Naive thymus-derived CD4-positive, alpha-beta T cell (primary cell): ENCODE data around the gene MLLT10. TPM values are rescaled to one million over a fixed set of nuclear protein-coding genes. Genes with fewer than 3 reads are reported as not detected.

ENCODE experiments used
- ATAC-seq: fragments of 150-1000 bp; cut with Tn5 transposase; 2 replicates; pipeline ENCODE4 v1.10.0; 2021; ENCODE audit warnings: mild to moderate bottlenecking, moderate library complexity
- CTCF ChIA-PET: fragments of 350-600 bp; sonication (Branson Sonifier 250); formaldehyde crosslinking; loops from one replicate; lab custom pipeline; 2021; ENCODE audit warnings: antibody characterized with exemption; lab: Charles Lee
- POLR2A ChIA-PET: fragments of 350-600 bp; sonication (Branson Sonifier 250); formaldehyde crosslinking; loops from one replicate; lab custom pipeline; 2021; ENCODE audit warnings: antibody characterized with exemption, inconsistent platforms; lab: Charles Lee
- DNase-seq, 9 donors: peaks; one replicate each; pipeline versions ENCODE4 v3.0.0 to v3.0.0-alpha.2; 2020 to 2022; ENCODE audit warnings: mixed read lengths in 1 of 9
- H3K27ac ChIP-seq: one replicate; pipeline ENCODE4 v1.7.0; 2013; ENCODE audit warnings: mild to moderate bottlenecking, low read depth, low read length, moderate library complexity
- H3K27me3 ChIP-seq, 2 donors: one replicate each; pipeline ENCODE4 v1.7.0; 2013; ENCODE audit warnings: low read length in 2 of 2, mild to moderate bottlenecking in 2 of 2, moderate library complexity in 2 of 2; ENCODE audit not compliant: control insufficient read depth in 2 of 2, insufficient read depth in 2 of 2
- H3K36me3 ChIP-seq, 3 experiments: 1 replicate in 2 of 3; 2 replicates in 1 of 3; pipeline ENCODE4 v1.7.0; 2013; ENCODE audit warnings: low read length in 3 of 3, mild to moderate bottlenecking in 3 of 3, moderate library complexity in 1 of 3; ENCODE audit not compliant: insufficient read depth in 3 of 3, control insufficient read depth in 2 of 3
- H3K4me1 ChIP-seq, 2 donors: one replicate each; pipeline ENCODE4 v1.7.0; 2013; ENCODE audit warnings: low read length in 2 of 2, mild to moderate bottlenecking in 2 of 2, moderate library complexity in 1 of 2; ENCODE audit not compliant: control insufficient read depth in 2 of 2, insufficient read depth in 2 of 2
- H3K4me3 ChIP-seq: 2 replicates; pipeline ENCODE4 v1.7.0; 2013; ENCODE audit warnings: mild to moderate bottlenecking, low read length
- H3K9me3 ChIP-seq, 3 experiments: 1 replicate in 2 of 3; 2 replicates in 1 of 3; pipeline ENCODE4 v1.7.0; 2013; ENCODE audit warnings: low read length in 3 of 3; ENCODE audit not compliant: control insufficient read depth in 2 of 3
- H3K27ac Mint-ChIP-seq, 9 donors: one replicate each; pipeline ENCODE4 v1.8.0; 2020 to 2022; ENCODE audit warnings: mixed read lengths in 9 of 9, mild to moderate bottlenecking in 8 of 9, moderate library complexity in 5 of 9, inconsistent platforms in 2 of 9
- H3K27me3 Mint-ChIP-seq, 5 donors: one replicate each; pipeline ENCODE4 v1.8.0; 2021 to 2022; ENCODE audit warnings: mixed read lengths in 5 of 5, mild to moderate bottlenecking in 1 of 5
- H3K36me3 Mint-ChIP-seq, 5 donors: one replicate each; pipeline ENCODE4 v1.8.0; 2020 to 2022; ENCODE audit warnings: mixed read lengths in 5 of 5, mild to moderate bottlenecking in 3 of 5, inconsistent platforms in 1 of 5
- H3K4me1 Mint-ChIP-seq, 7 donors: one replicate each; pipeline ENCODE4 v1.8.0; 2020 to 2022; ENCODE audit warnings: mixed read lengths in 7 of 7, mild to moderate bottlenecking in 3 of 7, inconsistent platforms in 1 of 7
- H3K4me3 Mint-ChIP-seq, 10 donors: one replicate each; pipeline ENCODE4 v1.8.0; 2020 to 2022; ENCODE audit warnings: mild to moderate bottlenecking in 10 of 10, mixed read lengths in 10 of 10, moderate library complexity in 6 of 10, inconsistent platforms in 2 of 10
- H3K9me3 Mint-ChIP-seq, 11 donors: one replicate each; pipeline ENCODE4 v1.8.0; 2020 to 2022; ENCODE audit warnings: mixed read lengths in 11 of 11, mild to moderate bottlenecking in 4 of 11, inconsistent platforms in 1 of 11, moderate library complexity in 1 of 11
- intact Hi-C, 2 donors: fragments of 100-400 bp; cut with micrococcal nuclease; formaldehyde crosslinking; loops; one replicate each; pipeline ENCODE4 v1.15.1; 2023
- polyA plus RNA-seq, 2 donors: library from polyadenylated mRNA; unstranded; fragments of 300-500 nt; fragmentation: Illumina TruSeq; gene quantifications; one replicate each; pipeline ENCODE4 v1.2.3, GENCODE V29; 2021
- total RNA-seq, 6 experiments: library from RNA in 5 of 6; stranded (reverse) in 5 of 6; gene quantifications; 1 replicate in 5 of 6; 2 replicates in 1 of 6; pipeline ENCODE4 v1.2.3 and lab custom pipeline; 2021 to 2026

The MLLT10 gene
- total and polyA plus RNA-seq, 7 experiments from 2014 or later: 6.0 to 74.2 (median 61.2) TPM

DNA sequence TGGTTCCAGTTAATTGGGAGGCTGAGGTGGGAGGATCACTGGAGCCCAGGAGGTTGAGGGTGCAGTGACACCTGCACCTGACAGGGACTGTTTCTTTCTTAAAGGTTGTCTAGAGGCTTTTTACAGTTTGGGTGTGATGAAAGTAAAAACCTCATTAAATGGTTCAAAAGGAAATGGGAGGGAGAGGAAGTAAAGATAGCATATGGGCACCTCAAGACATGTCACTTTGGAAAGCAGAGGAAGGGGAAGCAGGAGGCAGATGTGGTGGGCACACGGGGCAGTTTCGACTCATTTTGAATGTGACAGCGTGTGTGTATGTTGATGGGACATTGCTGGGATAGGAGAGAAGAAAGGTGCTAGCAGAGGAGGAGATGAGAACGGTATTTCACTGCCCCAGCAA lies 203.1 kb downstream of the MLLT10 start:
- H3K27me3 ChIP-seq: no peaks in the 10 kb centered on the region
- DNase-seq (peak in 3 of 9 donors; percentile 23 to 32 (median 24)), ATAC-seq (no peak)
- ChIA-PET POLR2A (no interaction called here), CTCF (interaction anchor here (0.6 kb wide), 1 partner anchor 9 kb away, joined by 4 read pairs; no protein-coding TSS in a partner anchor)
- peaks cover 0 to 9% (median 1%) of the 10 kb centered on the region in 3 experiments for H3K36me3 ChIP-seq
- Mint-ChIP-seq H3K27me3 (no peaks in the 10 kb centered on the region), H3K4me3 (peak overlapping the region in 9 of 10 donors; percentile 1 to 43 (median 17)), H3K4me1 (peaks cover 32 to 68% (median 65%) of the 10 kb centered on the region in 7 donors), H3K36me3 (peaks cover 12 to 45% (median 25%) of the 10 kb centered on the region in 5 donors), H3K9me3 (no peaks in the 10 kb centered on the region), H3K27ac (peak overlapping the region; percentile 30 to 92 (median 86))
- H3K4me1 ChIP-seq: peaks cover 12 to 54% of the 10 kb centered on the region in 2 donors
- intact Hi-C loops: loop anchor here in 1 of 2 donors (10.0 kb wide), 1 partner anchor 202 kb away; the partner anchor contains the start of gene MLLT10
- no peaks in the 10 kb centered on the region for H3K9me3 ChIP-seq
- no peak overlapping the region for H3K4me3 ChIP-seq
- peak overlapping the region; percentile 41 for H3K27ac ChIP-seq

DNA sequence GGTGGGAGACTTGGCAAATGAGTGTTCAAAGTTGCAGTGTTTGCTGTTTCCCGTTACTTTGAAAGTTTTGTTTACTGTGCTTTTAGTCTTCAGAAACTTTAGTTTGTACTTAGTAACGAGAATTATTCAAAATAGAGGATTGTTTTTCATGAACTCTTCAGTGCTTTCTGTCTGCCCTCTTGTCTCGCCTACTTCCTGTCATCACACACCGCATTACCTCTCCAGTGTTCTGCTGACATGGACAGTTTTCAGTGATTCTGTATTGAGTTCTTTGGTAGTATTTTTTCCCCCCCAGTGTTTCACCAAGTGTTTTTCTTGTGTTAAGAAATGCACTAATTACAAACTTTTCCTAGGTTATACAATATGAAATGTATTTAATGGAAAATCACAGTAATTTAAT lies 207.0 kb downstream of the MLLT10 start:
- Mint-ChIP-seq H3K27ac (peak overlapping the region; percentile 76 to 98 (median 92)), H3K4me1 (peaks cover 31 to 69% (median 60%) of the 10 kb centered on the region in 7 donors), H3K9me3 (no peaks in the 10 kb centered on the region), H3K27me3 (no peaks in the 10 kb centered on the region), H3K4me3 (peak overlapping the region in 9 of 10 donors; percentile 12 to 73 (median 65)), H3K36me3 (peaks cover 11 to 45% (median 32%) of the 10 kb centered on the region in 5 donors)
- H3K4me3 ChIP-seq: no peak overlapping the region
- DNase-seq (peak in 7 of 9 donors; percentile 59 to 84 (median 78)), ATAC-seq (peak; percentile 93)
- ChIA-PET POLR2A (interaction anchor here (1.0 kb wide), 1 partner anchor 85 kb away, joined by 3 read pairs; no protein-coding TSS in a partner anchor), CTCF (interaction anchor here (0.6 kb wide), 1 partner anchor 206 kb away, joined by 3 read pairs; no protein-coding TSS in a partner anchor)
- H3K27ac ChIP-seq: peak overlapping the region; percentile 70
- no peaks in the 10 kb centered on the region for H3K9me3 ChIP-seq
- intact Hi-C loops: loop anchor here (1.0 to 10.0 kb wide), 7 partner anchors 9 to 212 kb away; no protein-coding TSS in a partner anchor
- H3K4me1 ChIP-seq: peaks cover 14 to 55% of the 10 kb centered on the region in 2 donors
- H3K36me3 ChIP-seq: peaks cover 0 to 12% (median 4%) of the 10 kb centered on the region in 3 experiments
- no peaks in the 10 kb centered on the region for H3K27me3 ChIP-seq

DNA sequence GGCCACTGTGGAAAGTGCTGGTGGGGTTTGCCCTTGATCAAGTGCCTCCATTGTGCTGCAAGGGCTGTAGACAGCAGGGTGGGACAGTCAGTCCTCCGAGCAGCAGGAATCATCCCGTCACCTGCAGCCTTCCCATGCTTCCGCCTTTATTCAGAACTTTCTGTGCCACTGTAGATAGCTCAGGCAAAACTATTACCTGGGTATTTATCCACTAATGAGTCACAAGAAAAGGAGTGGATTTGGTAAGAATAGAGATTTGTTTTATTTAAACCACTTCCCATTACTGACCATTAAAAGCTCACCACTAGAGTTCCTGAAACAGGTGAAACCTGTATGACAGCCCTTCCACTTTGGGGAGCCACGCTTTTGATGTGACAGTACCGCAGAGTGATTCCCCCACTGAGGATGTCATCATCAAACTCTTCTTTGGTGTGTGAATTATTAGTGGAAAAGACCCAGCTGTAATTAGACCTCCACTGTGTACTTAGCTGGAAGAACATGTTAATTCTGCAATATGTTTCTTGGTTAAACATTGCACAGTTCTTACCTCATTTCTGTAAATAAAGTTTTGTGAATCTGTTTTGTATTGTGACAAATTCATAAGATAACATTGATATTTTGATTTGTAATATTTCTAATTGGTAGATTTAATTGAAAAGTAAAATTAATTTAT lies 208.8 kb downstream of the MLLT10 start:
- Histone ChIP-seq H3K36me3 (peaks cover 0 to 12% (median 4%) of the 10 kb centered on the region in 3 experiments), H3K27me3 (no peaks in the 10 kb centered on the region), H3K4me3 (no peak overlapping the region), H3K9me3 (no peaks in the 10 kb centered on the region), H3K4me1 (peaks cover 17 to 44% of the 10 kb centered on the region in 2 donors), H3K27ac (no peak overlapping the region)
- peaks cover 10 to 35% (median 32%) of the 10 kb centered on the region in 5 donors for H3K36me3 Mint-ChIP-seq
- ATAC-seq (no peak), DNase-seq (no peak)
- no peaks in the 10 kb centered on the region for H3K27me3 Mint-ChIP-seq
- no peaks in the 10 kb centered on the region for H3K9me3 Mint-ChIP-seq
- H3K27ac Mint-ChIP-seq: peak overlapping the region in 8 of 9 donors; percentile 33 to 92 (median 74)
- POLR2A ChIA-PET: no interaction called here
- CTCF ChIA-PET: interaction anchor here (0.6 to 0.9 kb wide), 2 partner anchors 22 to 979 kb away, joined by 3 read pairs; no protein-coding TSS in a partner anchor
- no peak overlapping the region for H3K4me3 Mint-ChIP-seq
- intact Hi-C loops: loop anchor here in 1 of 2 donors (10.0 kb wide), 1 partner anchor 52 kb away; no protein-coding TSS in a partner anchor
- peaks cover 24 to 69% (median 57%) of the 10 kb centered on the region in 7 donors for H3K4me1 Mint-ChIP-seq

DNA sequence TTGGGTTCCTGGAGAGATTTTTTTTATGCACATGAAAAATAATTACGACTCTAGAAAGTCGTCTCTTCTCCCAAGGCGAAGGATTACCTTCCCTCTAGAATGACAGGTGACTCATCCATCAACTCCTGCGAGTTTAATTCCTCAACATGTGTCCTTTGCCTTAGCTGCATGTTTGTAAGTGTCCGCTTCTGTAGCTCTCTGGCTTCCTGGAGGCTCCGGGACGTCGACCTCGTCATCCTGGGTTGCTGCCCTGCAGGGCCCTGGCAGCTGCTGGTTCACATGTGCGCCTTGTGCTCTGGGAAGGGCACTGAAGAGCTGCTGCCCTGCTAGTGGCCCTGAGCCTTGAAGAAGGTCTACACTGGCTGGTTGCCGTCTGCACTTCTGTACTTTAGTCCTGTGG lies 210.2 kb downstream of the MLLT10 start:
- Mint-ChIP-seq H3K4me3 (no peak overlapping the region), H3K36me3 (peaks cover 8 to 31% (median 23%) of the 10 kb centered on the region in 5 donors), H3K27me3 (no peaks in the 10 kb centered on the region), H3K4me1 (peaks cover 16 to 63% (median 46%) of the 10 kb centered on the region in 7 donors), H3K9me3 (no peaks in the 10 kb centered on the region), H3K27ac (peak overlapping the region in 7 of 9 donors; percentile 61 to 88 (median 72))
- no peaks in the 10 kb centered on the region for H3K9me3 ChIP-seq
- H3K4me1 ChIP-seq: peaks cover 17 to 37% of the 10 kb centered on the region in 2 donors
- intact Hi-C loops: loop anchor here in 1 of 2 donors (10.0 kb wide), 1 partner anchor 51 kb away; no protein-coding TSS in a partner anchor
- DNase-seq (no peak), ATAC-seq (no peak)
- CTCF ChIA-PET: no interaction called here
- no peak overlapping the region for H3K4me3 ChIP-seq
- no peaks in the 10 kb centered on the region for H3K27me3 ChIP-seq
- POLR2A ChIA-PET: no interaction called here
- no peak overlapping the region for H3K27ac ChIP-seq
- H3K36me3 ChIP-seq: peaks cover 0 to 12% (median 4%) of the 10 kb centered on the region in 3 experiments

DNA sequence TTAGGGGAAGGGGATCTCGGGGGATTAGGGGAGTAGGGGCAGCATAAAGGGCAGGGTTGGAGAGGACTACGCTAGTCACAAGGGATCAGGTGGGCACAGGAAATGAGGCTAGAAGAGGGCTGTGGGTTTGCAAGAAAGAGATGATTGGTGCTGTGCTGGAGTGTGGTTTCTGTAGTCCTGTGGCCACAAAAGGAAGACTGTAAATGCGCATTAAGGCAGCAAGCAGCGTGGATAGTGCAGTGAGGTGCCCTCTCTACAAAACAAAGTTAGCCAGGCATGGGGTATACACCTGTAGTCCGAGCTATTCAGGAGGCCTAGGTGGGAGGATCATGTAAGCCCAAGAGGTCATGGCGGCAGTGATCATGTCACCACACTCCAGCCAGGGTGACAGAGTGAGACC lies 212.1 kb downstream of the MLLT10 start:
- Mint-ChIP-seq H3K4me1 (peaks cover 8 to 44% (median 28%) of the 10 kb centered on the region in 7 donors), H3K36me3 (peaks cover 5 to 31% (median 15%) of the 10 kb centered on the region in 5 donors), H3K27ac (peak overlapping the region; percentile 73 to 95 (median 90)), H3K9me3 (no peaks in the 10 kb centered on the region), H3K4me3 (peak overlapping the region in 9 of 10 donors; percentile 23 to 70 (median 53)), H3K27me3 (no peaks in the 10 kb centered on the region)
- no peaks in the 10 kb centered on the region for H3K27me3 ChIP-seq
- intact Hi-C loops: loop anchor here (5.0 to 10.0 kb wide), 2 partner anchors 49 to 249 kb away; no protein-coding TSS in a partner anchor
- peaks cover 0 to 12% (median 4%) of the 10 kb centered on the region in 3 experiments for H3K36me3 ChIP-seq
- H3K9me3 ChIP-seq: no peaks in the 10 kb centered on the region
- H3K4me1 ChIP-seq: peaks cover 7 to 19% of the 10 kb centered on the region in 2 donors
- ATAC-seq (peak; percentile 72), DNase-seq (peak in 3 of 9 donors; percentile 19 to 37 (median 36))
- ChIA-PET POLR2A (interaction anchor here (0.5 to 1.0 kb wide), 3 partner anchors 18 to 60 kb away, joined by 3 read pairs; no protein-coding TSS in a partner anchor), CTCF (interaction anchor here (0.7 to 1.1 kb wide), 2 partner anchors 9 to 14 kb away, joined by 4 to 6 read pairs; no protein-coding TSS in a partner anchor)
- peak overlapping the region; percentile 18 for H3K27ac ChIP-seq
- H3K4me3 ChIP-seq: no peak overlapping the region

DNA sequence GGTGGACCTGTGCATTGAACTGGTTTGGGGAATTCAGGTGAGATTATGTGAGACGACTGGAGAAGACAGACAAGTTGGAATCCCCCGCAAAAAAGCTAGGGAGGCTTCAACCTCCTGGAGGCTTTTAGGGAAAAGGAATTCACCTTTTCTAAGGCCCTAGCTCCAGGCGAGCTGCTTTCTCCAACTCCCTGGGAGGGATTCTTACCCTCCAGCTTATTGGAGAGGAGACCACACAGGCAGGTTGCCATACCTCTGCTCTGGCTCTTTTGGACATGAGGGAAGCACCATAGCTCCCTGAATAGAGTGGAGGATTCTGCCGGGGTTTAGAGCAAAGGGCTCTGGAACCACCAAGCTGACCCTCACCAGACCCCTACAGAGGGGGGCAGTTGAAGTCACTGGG lies 213.8 kb downstream of the MLLT10 start:
- Mint-ChIP-seq H3K27ac (peak overlapping the region in 7 of 9 donors; percentile 58 to 92 (median 82)), H3K4me1 (peaks cover 8 to 28% (median 17%) of the 10 kb centered on the region in 7 donors), H3K9me3 (no peaks in the 10 kb centered on the region), H3K36me3 (peaks cover 5 to 22% (median 12%) of the 10 kb centered on the region in 5 donors), H3K27me3 (no peaks in the 10 kb centered on the region), H3K4me3 (peak overlapping the region in 2 of 10 donors; percentile 21 to 32)
- peaks cover 0 to 5% (median 0%) of the 10 kb centered on the region in 3 experiments for H3K36me3 ChIP-seq
- H3K27ac ChIP-seq: no peak overlapping the region
- ATAC-seq (no peak), DNase-seq (no peak)
- CTCF ChIA-PET: interaction anchor here (0.6 kb wide), 1 partner anchor 55 kb away, joined by 3 read pairs; no protein-coding TSS in a partner anchor
- peaks cover 5 to 7% of the 10 kb centered on the region in 2 donors for H3K4me1 ChIP-seq
- no peaks in the 10 kb centered on the region for H3K9me3 ChIP-seq
- H3K4me3 ChIP-seq: no peak overlapping the region
- POLR2A ChIA-PET: interaction anchor here (0.5 to 0.6 kb wide), 2 partner anchors 44 to 1294 kb away, joined by 3 read pairs; no protein-coding TSS in a partner anchor
- no peaks in the 10 kb centered on the region for H3K27me3 ChIP-seq
- intact Hi-C loops: loop anchor here (5.0 to 10.0 kb wide), 2 partner anchors 47 to 251 kb away; no protein-coding TSS in a partner anchor
